HUES48 (cell line): ENCODE measurements around the gene OR51B5.
"Not testable (repeated sequence)": the region's sequence is repeated elsewhere in the genome, so short reads cannot be mapped to it uniquely, and the experiment has no call there.

Experiments
- H3K27ac ChIP-seq: one replicate; pipeline ENCODE4 v1.7.0; 2013; ENCODE audit warnings: low read depth, low read length, inconsistent platforms
- H3K27me3 ChIP-seq: 2 replicates; pipeline ENCODE4 v1.6.1; 2013; ENCODE audit warnings: mild to moderate bottlenecking, low read length; ENCODE audit not compliant: control insufficient read depth, insufficient read depth
- H3K36me3 ChIP-seq: 2 replicates; pipeline ENCODE4 v1.6.1; 2013; ENCODE audit warnings: low read length; ENCODE audit not compliant: control insufficient read depth, insufficient read depth
- H3K4me1 ChIP-seq: 2 replicates; pipeline ENCODE4 v1.6.1; 2013; ENCODE audit warnings: mild to moderate bottlenecking, low read length; ENCODE audit not compliant: control insufficient read depth, insufficient read depth
- H3K4me3 ChIP-seq: 2 replicates; pipeline ENCODE4 v1.5.1; 2013; ENCODE audit warnings: mild to moderate bottlenecking, low read depth, low read length
- H3K9ac ChIP-seq: 2 replicates; pipeline ENCODE4 v1.6.1; 2013; ENCODE audit warnings: mild to moderate bottlenecking, low read depth, low read length, moderate library complexity
- H3K9me3 ChIP-seq: 2 replicates; pipeline ENCODE4 v1.6.1; 2013; ENCODE audit warnings: low read length; ENCODE audit not compliant: control insufficient read depth, insufficient read depth

OR51B5 gene

DNA sequence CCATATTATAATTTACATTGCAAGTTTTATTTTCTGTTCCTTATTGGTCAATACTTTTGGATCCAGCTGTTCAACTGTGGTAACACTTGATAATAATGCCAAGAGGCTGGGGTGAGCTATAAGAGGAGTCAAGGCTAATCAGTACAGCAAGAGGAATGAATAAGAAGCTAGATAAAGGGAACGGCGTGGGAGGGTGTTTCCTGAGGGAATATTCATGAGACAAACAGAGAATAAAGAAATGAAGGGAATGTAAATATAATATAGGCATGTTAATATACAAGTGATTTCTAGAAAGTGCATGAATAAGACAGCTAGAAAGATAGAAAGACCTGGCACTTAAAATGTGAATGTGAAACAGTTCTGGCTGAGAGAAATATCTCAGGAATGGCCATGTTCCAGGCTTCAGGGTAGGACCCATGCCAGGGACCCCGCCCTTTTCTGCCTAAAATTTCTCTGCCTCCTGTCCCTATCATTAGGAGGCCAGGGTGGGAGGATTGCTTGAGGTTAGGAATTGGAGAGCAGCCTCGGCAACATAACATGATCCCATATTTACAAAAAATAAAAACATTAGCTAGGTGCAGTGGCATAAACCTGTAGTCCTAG, 45.5 kb downstream of the OR51B5 start:
- Histone ChIP-seq H3K36me3 (no peaks in the 10 kb centered on the region), H3K4me3 (no peak overlapping the region), H3K4me1 (no peaks in the 10 kb centered on the region), H3K27me3 (no peaks in the 10 kb centered on the region), H3K9me3 (no peaks in the 10 kb centered on the region), H3K9ac (no peak overlapping the region), H3K27ac (no peak overlapping the region)

DNA sequence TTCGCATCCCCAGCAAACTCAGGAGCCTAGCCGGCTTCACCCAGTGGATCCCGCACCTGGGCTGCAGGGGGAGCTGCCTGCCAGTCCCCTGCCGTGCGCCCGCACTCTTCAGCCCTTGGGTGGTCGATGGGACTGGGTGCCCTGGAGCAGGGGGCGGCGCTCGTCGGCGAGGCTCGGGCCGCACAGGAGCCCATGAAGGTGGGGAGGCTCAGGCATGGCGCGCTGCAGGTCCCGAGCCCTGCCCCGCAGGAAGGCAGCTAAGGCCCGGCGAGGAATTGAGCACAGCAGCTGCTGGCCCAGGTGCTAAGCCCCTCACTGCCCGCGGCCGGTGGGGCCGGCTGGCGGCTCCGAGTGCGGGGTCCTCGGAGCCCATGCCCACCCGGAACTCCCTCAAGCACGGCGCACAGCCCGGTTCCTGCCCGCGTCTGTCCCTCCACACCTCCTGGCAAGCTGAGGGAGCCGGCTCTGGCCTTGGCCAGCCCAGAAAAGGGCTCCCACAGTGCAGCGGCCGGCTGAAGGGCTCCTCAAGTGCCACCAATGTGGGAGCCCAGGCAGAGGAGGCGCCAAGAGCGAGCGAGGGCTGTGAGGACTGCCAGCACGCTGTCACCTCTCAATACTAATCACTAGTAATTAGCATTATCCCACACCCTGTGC, 48.9 kb downstream of the OR51B5 start:
- H3K4me3 ChIP-seq, H3K27me3 ChIP-seq, H3K4me1 ChIP-seq, H3K9me3 ChIP-seq, H3K9ac ChIP-seq, H3K27ac ChIP-seq, H3K36me3 ChIP-seq: not testable (repeated sequence)

DNA sequence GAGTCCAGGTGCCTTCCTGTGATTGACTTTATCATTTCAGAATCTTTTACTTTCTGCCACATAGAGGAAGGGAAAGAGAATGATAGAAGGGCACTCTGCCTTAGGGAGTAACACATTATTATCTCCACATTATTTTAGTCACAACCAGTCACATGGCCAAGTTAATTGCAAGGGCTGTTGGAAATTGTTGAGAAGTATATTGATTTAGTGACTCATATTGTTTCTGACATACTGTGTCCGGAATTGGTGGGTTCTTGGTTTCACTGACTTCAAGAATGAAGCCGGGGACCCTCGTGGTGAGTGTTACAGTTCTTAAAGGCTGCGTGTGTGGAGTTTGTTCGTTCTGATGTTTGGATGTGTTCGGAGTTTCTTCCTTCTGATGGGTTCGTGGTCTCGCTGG, 50.3 kb downstream of the OR51B5 start:
- Histone ChIP-seq H3K4me1 (no peaks in the 10 kb centered on the region), H3K4me3 (no peak overlapping the region), H3K27me3 (no peaks in the 10 kb centered on the region), H3K27ac (no peak overlapping the region), H3K36me3 (no peaks in the 10 kb centered on the region), H3K9me3 (no peaks in the 10 kb centered on the region), H3K9ac (no peak overlapping the region)
